Effector memory CD4-positive, alpha-beta T cell (primary cell): ENCODE results near the gene STX3.

ENCODE experiments used
- DNase-seq, 3 donors: peaks; one replicate each; pipeline ENCODE4 v3.0.0-alpha.2; 2020
- H3K27ac ChIP-seq: 2 replicates; pipeline ENCODE4 v1.7.0; 2013; ENCODE audit warnings: mild to moderate bottlenecking, low read length, moderate library complexity; ENCODE audit not compliant: insufficient read depth, poor library complexity, severe bottlenecking
- H3K27me3 ChIP-seq: replicated peaks from 2 replicates; pipeline ENCODE4 v1.7.0; 2013; ENCODE audit warnings: mild to moderate bottlenecking, low read length; ENCODE audit not compliant: insufficient read depth, control insufficient read depth, poor library complexity, severe bottlenecking
- H3K36me3 ChIP-seq: 2 replicates; pipeline ENCODE4 v1.7.0; 2013; ENCODE audit warnings: mild to moderate bottlenecking, low read length, moderate library complexity; ENCODE audit not compliant: control insufficient read depth, insufficient read depth
- H3K4me1 ChIP-seq: 2 replicates; pipeline ENCODE4 v1.7.0; 2013; ENCODE audit warnings: low read length, mild to moderate bottlenecking; ENCODE audit not compliant: control insufficient read depth, insufficient read depth, poor library complexity, severe bottlenecking
- H3K4me3 ChIP-seq: 2 replicates; pipeline ENCODE4 v1.7.0; 2013; ENCODE audit warnings: low read length, low read depth, mild to moderate bottlenecking; ENCODE audit not compliant: insufficient read depth, poor library complexity, severe bottlenecking
- H3K9me3 ChIP-seq: 2 replicates; pipeline ENCODE4 v1.7.0; 2013; ENCODE audit warnings: mild to moderate bottlenecking, low read length, moderate library complexity; ENCODE audit not compliant: control insufficient read depth

Gene STX3

DNA sequence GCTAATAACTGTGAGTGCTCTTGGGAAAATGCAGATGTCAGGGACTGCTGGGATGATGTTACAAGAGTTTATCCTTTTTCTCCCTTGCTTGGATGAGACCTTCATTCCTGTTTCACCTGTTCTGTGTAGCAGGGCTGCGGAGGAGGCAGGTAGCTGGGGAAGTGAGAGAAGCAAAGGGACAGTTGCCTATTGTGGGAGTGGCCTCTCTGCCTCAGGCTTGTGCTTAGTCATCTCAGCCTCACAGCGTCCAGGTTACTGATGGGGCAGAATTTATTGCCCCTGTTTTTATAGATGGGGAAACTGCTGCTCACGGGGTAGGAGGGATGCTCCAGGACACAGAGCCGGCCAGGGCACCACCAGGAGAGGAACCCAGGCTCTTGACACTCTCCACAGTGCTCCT, 1.7 kb downstream of the STX3 start:
- peaks cover 17% of the 10 kb centered on the region for H3K4me1 ChIP-seq
- no peaks in the 10 kb centered on the region for H3K36me3 ChIP-seq
- H3K4me3 ChIP-seq, result no peak overlapping the region
- H3K27me3 ChIP-seq, result no peaks in the 10 kb centered on the region
- no peak for DNase-seq
- no peaks in the 10 kb centered on the region for H3K9me3 ChIP-seq
- no peak overlapping the region for H3K27ac ChIP-seq

- no peak for DNase-seq
- Histone ChIP-seq H3K36me3 (no peaks in the 10 kb centered on the region), H3K4me1 (peaks cover 17% of the 10 kb centered on the region), H3K4me3 (no peak overlapping the region), H3K9me3 (no peaks in the 10 kb centered on the region), H3K27ac (no peak overlapping the region), H3K27me3 (no peaks in the 10 kb centered on the region)
These were observed 3.3 kb downstream of the STX3 start for GRCh38 chr11:59758401-59759037.

GRCh38 chr11:59759900-59760299, 4.7 kb downstream of the STX3 start:
- Histone ChIP-seq H3K4me3 (no peak overlapping the region), H3K27me3 (no peaks in the 10 kb centered on the region), H3K4me1 (peaks cover 12% of the 10 kb centered on the region), H3K27ac (no peak overlapping the region), H3K36me3 (no peaks in the 10 kb centered on the region), H3K9me3 (no peaks in the 10 kb centered on the region)
- no peak for DNase-seq

DNA sequence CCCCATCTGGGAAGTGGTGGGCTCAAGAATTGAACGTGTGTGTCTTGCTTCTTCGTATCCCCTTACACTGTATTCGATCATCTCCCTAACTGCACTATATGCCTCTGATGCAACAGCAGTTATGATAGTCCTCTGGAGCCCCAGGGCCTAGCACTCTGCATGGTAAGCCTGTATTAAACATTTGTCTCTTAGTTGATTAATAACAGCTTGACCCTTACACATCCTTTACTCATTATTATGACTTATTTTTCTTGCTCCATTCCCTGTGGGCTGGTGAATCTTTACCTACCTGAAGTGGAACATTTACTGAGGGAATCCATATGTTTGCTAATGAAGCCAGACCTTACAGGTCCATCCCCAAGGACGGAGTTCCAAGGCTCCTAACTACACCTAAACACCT, 5.6 kb downstream of the STX3 start:
- no peak for DNase-seq
- peaks cover 6% of the 10 kb centered on the region for H3K4me1 ChIP-seq
- H3K36me3 ChIP-seq, result no peaks in the 10 kb centered on the region
- H3K27ac ChIP-seq, result no peak overlapping the region
- H3K9me3 ChIP-seq, result no peaks in the 10 kb centered on the region
- H3K4me3 ChIP-seq, result no peak overlapping the region
- H3K27me3 ChIP-seq, result no peaks in the 10 kb centered on the region

- no peak for DNase-seq
- no peaks in the 10 kb centered on the region for H3K27me3 ChIP-seq
- peaks cover 11% of the 10 kb centered on the region for H3K4me1 ChIP-seq
- H3K36me3 ChIP-seq, result no peaks in the 10 kb centered on the region
- no peak overlapping the region for H3K27ac ChIP-seq
- no peak overlapping the region for H3K4me3 ChIP-seq
- no peaks in the 10 kb centered on the region for H3K9me3 ChIP-seq
These were observed 6.8 kb downstream of the STX3 start for GRCh38 chr11:59761993-59762392.

- Histone ChIP-seq H3K4me1 (peaks cover 29% of the 10 kb centered on the region), H3K27me3 (no peaks in the 10 kb centered on the region)
- no peak for DNase-seq
These were observed 10.0 kb downstream of the STX3 start for GRCh38 chr11:59765068-59765735.

DNA sequence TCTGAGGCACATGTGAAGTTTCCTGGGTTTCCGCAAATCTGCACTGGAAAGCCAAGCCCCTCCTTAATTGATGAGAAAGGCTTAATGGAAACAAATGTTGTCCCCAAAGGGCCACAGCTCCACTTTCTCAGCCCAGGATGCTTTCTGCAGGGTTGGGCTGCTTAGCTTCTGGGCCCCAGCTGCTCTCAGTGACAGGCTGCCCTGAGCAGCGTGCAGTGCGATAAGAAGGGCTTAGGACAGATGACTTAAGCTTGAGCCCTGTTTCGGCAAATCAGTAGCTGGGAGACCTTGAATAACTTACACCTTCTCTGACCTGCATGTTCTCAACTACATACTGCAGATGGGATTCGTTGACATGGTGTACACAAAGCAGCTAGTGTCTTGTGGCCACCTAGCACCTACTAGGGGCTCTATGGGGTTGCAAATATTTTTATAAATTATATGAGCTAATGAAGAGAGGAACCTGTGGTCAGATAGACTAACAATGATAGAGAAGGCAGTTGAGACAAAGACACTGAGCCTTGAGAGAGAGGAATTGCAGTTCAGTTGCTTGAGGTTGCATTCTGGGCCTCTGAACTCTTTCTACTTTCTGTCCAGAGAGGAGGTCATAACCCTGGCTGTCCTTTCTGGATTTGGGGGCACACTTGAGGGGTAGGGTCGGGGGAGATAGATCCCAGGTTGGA, 11.5 kb downstream of the STX3 start:
- H3K27ac ChIP-seq, result no peak overlapping the region
- H3K4me1 ChIP-seq, result peaks cover 32% of the 10 kb centered on the region
- H3K9me3 ChIP-seq, result no peaks in the 10 kb centered on the region
- H3K27me3 ChIP-seq, result no peaks in the 10 kb centered on the region
- H3K4me3 ChIP-seq, result peak overlapping the region; percentile 14
- no peak for DNase-seq
- H3K36me3 ChIP-seq, result no peaks in the 10 kb centered on the region

More at GRCh38 chr11:59765068-59765735, 10.0 kb downstream of the STX3 start:
- no peaks in the 10 kb centered on the region for H3K9me3 ChIP-seq
- H3K36me3 ChIP-seq, result no peaks in the 10 kb centered on the region
- no peak overlapping the region for H3K4me3 ChIP-seq
- H3K27ac ChIP-seq, result no peak overlapping the region

DNA sequence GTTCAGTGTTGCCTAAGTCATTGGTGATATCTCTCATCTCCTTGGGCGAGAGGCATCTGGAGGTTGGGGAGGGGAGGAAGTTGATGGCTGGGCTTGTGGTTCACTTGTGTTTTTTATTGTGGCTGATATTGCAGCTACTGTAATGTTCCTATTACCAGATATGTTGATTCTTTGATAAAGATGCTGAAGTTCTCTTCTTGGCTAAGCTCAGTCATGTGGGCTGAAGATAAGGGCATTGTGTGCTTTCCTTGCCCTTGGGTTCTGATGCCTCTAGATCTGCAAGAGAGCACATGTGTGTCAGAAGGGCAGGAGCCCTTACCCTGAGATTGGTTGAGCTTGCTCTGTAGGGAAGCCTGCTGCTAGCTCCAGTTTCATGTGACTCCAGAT, 12.0 kb downstream of the STX3 start:
- Histone ChIP-seq H3K4me3 (peak overlapping the region; percentile 14), H3K4me1 (peaks cover 32% of the 10 kb centered on the region)

DNA sequence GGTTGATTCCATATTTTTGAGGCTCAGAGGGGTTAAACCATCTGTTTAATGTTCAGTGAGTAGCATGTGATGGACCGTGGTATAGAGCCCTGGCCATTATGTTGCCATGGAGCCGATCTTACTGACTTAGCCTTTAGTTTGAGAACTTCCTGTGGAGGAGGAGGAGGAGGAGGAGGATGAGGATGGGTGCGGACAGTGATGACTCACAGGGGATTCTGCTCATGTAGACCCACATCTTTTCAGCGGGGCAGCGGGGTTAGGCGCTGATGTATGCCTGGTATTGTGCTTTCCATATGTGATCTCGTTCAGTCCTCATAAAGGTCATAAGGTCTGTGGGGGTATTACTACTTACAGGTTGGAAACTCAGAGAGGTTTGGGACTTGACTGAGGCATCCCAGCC, 13.9 kb downstream of the STX3 start:
- DNase-seq, result no peak
- Histone ChIP-seq H3K4me3 (no peak overlapping the region), H3K4me1 (peaks cover 36% of the 10 kb centered on the region), H3K9me3 (no peaks in the 10 kb centered on the region), H3K27me3 (no peaks in the 10 kb centered on the region), H3K36me3 (no peaks in the 10 kb centered on the region), H3K27ac (no peak overlapping the region)

More for the DNA sequence above, 12.0 kb downstream of the STX3 start:
- Histone ChIP-seq H3K36me3 (no peaks in the 10 kb centered on the region), H3K27me3 (no peaks in the 10 kb centered on the region), H3K9me3 (no peaks in the 10 kb centered on the region), H3K27ac (no peak overlapping the region)
- peak in 2 of 3 donors; percentile 4 to 6 for DNase-seq

DNA sequence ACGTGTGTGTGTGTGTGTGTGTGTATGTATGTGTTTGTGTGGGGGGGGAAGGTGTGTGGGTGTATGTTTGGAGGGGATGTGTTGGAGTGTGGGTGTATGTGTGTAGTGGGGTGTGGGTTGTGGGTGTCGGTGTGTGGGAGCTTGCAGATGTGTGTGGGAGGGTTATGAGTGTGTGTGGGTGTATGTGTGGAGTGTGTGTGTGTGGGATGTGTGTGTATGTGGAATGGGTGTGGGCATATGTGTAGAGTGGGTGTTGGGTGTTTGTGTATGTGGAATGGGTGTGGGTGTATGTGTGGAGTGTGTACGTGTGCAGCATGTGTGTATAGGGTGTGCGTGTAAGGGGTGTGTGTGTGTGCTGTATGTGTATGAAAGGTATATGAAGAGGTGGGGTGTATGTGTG, 14.7 kb downstream of the STX3 start:
- no peak overlapping the region for H3K27ac ChIP-seq
- H3K4me3 ChIP-seq, result no peak overlapping the region
- DNase-seq, result no peak
- H3K36me3 ChIP-seq, result no peaks in the 10 kb centered on the region
- no peaks in the 10 kb centered on the region for H3K9me3 ChIP-seq
- H3K27me3 ChIP-seq, result no peaks in the 10 kb centered on the region
- H3K4me1 ChIP-seq, result peaks cover 36% of the 10 kb centered on the region
